ENCODE data around the gene TOMM5.

The TOMM5 gene

GRCh38 chr9:37550781-37551180, 41.6 kb downstream of the TOMM5 start:
- no peak overlapping the region for H3K4me3 ChIP-seq (ENCODE audit: control insufficient read depth, low read depth, low read length)
- DNase-seq (ENCODE audit: low read depth), result peak; percentile 54
- TF ChIP-seq, protein P1, sequence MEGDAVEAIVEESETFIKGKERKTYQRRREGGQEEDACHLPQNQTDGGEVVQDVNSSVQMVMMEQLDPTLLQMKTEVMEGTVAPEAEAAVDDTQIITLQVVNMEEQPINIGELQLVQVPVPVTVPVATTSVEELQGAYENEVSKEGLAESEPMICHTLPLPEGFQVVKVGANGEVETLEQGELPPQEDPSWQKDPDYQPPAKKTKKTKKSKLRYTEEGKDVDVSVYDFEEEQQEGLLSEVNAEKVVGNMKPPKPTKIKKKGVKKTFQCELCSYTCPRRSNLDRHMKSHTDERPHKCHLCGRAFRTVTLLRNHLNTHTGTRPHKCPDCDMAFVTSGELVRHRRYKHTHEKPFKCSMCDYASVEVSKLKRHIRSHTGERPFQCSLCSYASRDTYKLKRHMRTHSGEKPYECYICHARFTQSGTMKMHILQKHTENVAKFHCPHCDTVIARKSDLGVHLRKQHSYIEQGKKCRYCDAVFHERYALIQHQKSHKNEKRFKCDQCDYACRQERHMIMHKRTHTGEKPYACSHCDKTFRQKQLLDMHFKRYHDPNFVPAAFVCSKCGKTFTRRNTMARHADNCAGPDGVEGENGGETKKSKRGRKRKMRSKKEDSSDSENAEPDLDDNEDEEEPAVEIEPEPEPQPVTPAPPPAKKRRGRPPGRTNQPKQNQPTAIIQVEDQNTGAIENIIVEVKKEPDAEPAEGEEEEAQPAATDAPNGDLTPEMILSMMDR (conservative IDR thresholded peaks at IDR 0.05; ENCODE audit: control insufficient read depth, insufficient read depth, low read depth, low read length), result no peak

GRCh38 chr9:37549527-37549926, 42.9 kb downstream of the TOMM5 start:
- no peak overlapping the region for H3K4me3 ChIP-seq (ENCODE audit: control insufficient read depth, low read depth, low read length)
- DNase-seq (ENCODE audit: low read depth), result no peak
- TF ChIP-seq, protein P1 (conservative IDR thresholded peaks at IDR 0.05; ENCODE audit: control insufficient read depth, insufficient read depth, low read depth, low read length), result no peak

DNA sequence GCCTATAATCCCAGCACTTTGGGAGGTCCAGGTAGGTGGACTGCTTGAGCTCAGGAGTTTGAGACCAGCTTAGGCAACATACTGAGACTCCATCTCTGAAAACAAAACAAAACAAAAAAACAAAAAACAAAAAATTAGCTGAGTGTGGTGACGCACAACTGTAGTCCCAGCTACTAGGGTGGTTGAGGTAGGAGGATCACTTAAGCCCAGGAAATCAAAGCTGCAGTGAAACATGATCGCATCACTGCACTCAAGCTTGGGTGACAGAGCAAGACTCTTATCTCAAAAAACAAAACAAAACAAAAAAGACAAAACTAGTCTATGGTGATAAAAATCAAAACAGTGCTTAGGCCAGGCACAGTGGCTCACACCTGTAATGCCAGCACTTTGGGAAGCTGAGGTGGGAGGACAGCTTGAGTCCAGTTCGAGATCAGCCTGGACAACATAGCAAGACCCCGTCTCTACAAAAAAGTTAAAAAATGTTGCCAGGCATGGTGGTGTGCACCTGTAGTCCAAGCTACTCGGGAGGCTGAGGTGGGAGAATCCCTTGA, 45.0 kb downstream of the TOMM5 start:
- TF ChIP-seq, protein P1 (conservative IDR thresholded peaks at IDR 0.05; ENCODE audit: control insufficient read depth, insufficient read depth, low read depth, low read length), result no peak
- DNase-seq (ENCODE audit: low read depth), result no peak
- no peak overlapping the region for H3K4me3 ChIP-seq (ENCODE audit: control insufficient read depth, low read depth, low read length)

DNA sequence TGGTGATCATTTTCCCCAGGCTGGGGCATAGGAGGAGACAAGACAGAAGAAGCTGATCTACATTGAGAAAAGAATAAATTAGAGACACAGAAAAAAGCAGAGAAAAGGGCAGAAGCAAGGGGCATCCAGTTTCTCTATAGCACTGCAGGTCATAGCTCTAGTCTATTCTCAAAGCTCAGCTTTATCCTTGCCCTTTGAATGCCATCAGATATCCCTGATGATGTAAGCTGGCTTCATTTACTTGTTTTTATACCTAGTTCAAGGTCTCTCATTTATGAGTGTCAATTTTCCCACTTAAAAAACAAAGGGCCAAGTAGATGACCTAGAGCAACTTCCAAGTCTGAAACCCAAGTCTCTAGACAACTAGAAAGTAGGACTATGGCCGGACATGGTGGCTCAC, 48.9 kb downstream of the TOMM5 start:
- TF ChIP-seq, protein P1 (conservative IDR thresholded peaks at IDR 0.05; ENCODE audit: control insufficient read depth, insufficient read depth, low read depth, low read length), result no peak
- no peak for DNase-seq (ENCODE audit: low read depth)
- H3K4me3 ChIP-seq (ENCODE audit: control insufficient read depth, low read depth, low read length), result no peak overlapping the region

DNA sequence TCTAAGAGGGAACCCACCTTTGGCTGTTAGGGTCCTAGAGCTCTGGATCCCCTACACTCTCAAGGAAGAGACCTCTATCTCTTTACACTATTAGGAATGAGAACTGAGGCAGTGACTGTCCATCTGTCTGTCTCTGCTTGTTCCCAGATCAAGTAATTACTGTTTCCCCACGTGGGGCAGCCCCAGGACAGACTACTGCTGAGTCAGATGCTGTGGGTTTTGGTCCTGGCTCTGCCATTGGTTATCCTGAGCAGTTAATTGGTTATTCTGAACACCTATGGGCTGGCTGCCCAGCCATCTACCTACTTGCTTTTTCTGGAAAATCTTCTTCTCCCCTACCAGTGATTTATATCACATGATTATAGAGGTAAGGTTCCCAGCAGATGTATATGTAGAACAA, 49.5 kb downstream of the TOMM5 start:
- no peak overlapping the region for H3K4me3 ChIP-seq (ENCODE audit: control insufficient read depth, low read depth, low read length)
- TF ChIP-seq, protein P1 (conservative IDR thresholded peaks at IDR 0.05; ENCODE audit: control insufficient read depth, insufficient read depth, low read depth, low read length), result no peak
- no peak for DNase-seq (ENCODE audit: low read depth)

- no peak for DNase-seq (ENCODE audit: low read depth)
- H3K4me3 ChIP-seq (ENCODE audit: control insufficient read depth, low read depth, low read length), result no peak overlapping the region
- TF ChIP-seq, protein P1 (conservative IDR thresholded peaks at IDR 0.05; ENCODE audit: control insufficient read depth, insufficient read depth, low read depth, low read length), result no peak
These were observed 49.9 kb downstream of the TOMM5 start for GRCh38 chr9:37542488-37542887.

- no peak for DNase-seq (ENCODE audit: low read depth)
These were observed 50.9 kb downstream of the TOMM5 start for GRCh38 chr9:37541465-37541864.

More at GRCh38 chr9:37541465-37541864, 50.9 kb downstream of the TOMM5 start:
- H3K4me3 ChIP-seq (ENCODE audit: control insufficient read depth, low read depth, low read length), result no peak overlapping the region
- TF ChIP-seq, protein P1 (conservative IDR thresholded peaks at IDR 0.05; ENCODE audit: control insufficient read depth, insufficient read depth, low read depth, low read length), result no peak
